ENCODE measurements around the gene DNASE1L2.
"Not testable (repeated sequence)": the region's sequence is repeated elsewhere in the genome, so short reads cannot be mapped to it uniquely, and the experiment has no call there.

DNASE1L2 gene

GRCh38 chr16:2226245-2226793, 9.9 kb upstream of the DNASE1L2 start:
- DNase-seq: no peak

GRCh38 chr16:2226918-2227317, 9.3 kb upstream of the DNASE1L2 start:
- no peak for DNase-seq

- no peak for DNase-seq
Measured at GRCh38 chr16:2228161-2228824, 8.0 kb upstream of the DNASE1L2 start.

- no peak for DNase-seq
Measured at GRCh38 chr16:2229091-2229490, 7.2 kb upstream of the DNASE1L2 start.

GRCh38 chr16:2229632-2230250, 6.5 kb upstream of the DNASE1L2 start:
- no peak for DNase-seq

- no peak for DNase-seq
Measured at GRCh38 chr16:2230376-2230775, 5.9 kb upstream of the DNASE1L2 start.

GRCh38 chr16:2231016-2231931, 5.0 kb upstream of the DNASE1L2 start:
- no peak for DNase-seq

- DNase-seq: no peak
Measured at GRCh38 chr16:2232094-2232990, 3.9 kb upstream of the DNASE1L2 start.

GRCh38 chr16:2233046-2233775, 3.0 kb upstream of the DNASE1L2 start:
- DNase-seq: no peak

- DNase-seq: no peak
Measured at GRCh38 chr16:2233872-2234812, 2.1 kb upstream of the DNASE1L2 start.

- DNase-seq: no peak
Measured at GRCh38 chr16:2234813-2235170, 1.5 kb upstream of the DNASE1L2 start.

- no peak for DNase-seq
Measured at GRCh38 chr16:2235234-2235651, 1.0 kb upstream of the DNASE1L2 start.

GRCh38 chr16:2235695-2236336, 428 bp upstream of the DNASE1L2 start:
- DNase-seq: no peak

GRCh38 chr16:2237102-2237482, 848 bp downstream of the DNASE1L2 start:
- DNase-seq: no peak

- DNase-seq: no peak
Measured at GRCh38 chr16:2237493-2238149, 1.4 kb downstream of the DNASE1L2 start.

GRCh38 chr16:2238150-2238837, 2.0 kb downstream of the DNASE1L2 start:
- DNase-seq: no peak

GRCh38 chr16:2238838-2239675, 2.8 kb downstream of the DNASE1L2 start:
- DNase-seq: no peak

- not testable (repeated sequence) for DNase-seq
Measured at GRCh38 chr16:2240331-2240730, 4.1 kb downstream of the DNASE1L2 start.
